ENCODE data around the gene MGAT1.

GRCh38 chr5:180798193-180798592, 4.4 kb downstream of the MGAT1 start:
- TF ChIP-seq FOSL1 (IDR thresholded peaks at IDR 0.05; ENCODE audit: insufficient read depth, low read depth, low read length) (no peak), POLR2A (IDR thresholded peaks at IDR 0.05; ENCODE audit: control extremely low read depth in 1 of 2, low read depth in 2 of 2, low read length in 2 of 2) (no peak), CTBP2 (IDR thresholded peaks at IDR 0.05; ENCODE audit: borderline replicate concordance, insufficient read depth, insufficient read length, low read length) (no peak), RAD21 (IDR thresholded peaks at IDR 0.05 in 1 of 2, conservative IDR thresholded peaks at IDR 0.05 in 1 of 2; ENCODE audit: low read depth in 2 of 2, low read length in 2 of 2) (no peak)
- TF ChIP-seq, protein P1, sequence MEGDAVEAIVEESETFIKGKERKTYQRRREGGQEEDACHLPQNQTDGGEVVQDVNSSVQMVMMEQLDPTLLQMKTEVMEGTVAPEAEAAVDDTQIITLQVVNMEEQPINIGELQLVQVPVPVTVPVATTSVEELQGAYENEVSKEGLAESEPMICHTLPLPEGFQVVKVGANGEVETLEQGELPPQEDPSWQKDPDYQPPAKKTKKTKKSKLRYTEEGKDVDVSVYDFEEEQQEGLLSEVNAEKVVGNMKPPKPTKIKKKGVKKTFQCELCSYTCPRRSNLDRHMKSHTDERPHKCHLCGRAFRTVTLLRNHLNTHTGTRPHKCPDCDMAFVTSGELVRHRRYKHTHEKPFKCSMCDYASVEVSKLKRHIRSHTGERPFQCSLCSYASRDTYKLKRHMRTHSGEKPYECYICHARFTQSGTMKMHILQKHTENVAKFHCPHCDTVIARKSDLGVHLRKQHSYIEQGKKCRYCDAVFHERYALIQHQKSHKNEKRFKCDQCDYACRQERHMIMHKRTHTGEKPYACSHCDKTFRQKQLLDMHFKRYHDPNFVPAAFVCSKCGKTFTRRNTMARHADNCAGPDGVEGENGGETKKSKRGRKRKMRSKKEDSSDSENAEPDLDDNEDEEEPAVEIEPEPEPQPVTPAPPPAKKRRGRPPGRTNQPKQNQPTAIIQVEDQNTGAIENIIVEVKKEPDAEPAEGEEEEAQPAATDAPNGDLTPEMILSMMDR (IDR thresholded peaks at IDR 0.05; ENCODE audit: control extremely low read depth in 1 of 3, insufficient read depth in 1 of 3, low read depth in 1 of 3, low read length in 3 of 3) = no peak
